ENCODE results near the gene ACSL3.
A peak's percentile ranks its signal among the peaks of the same experiment; 100 is the strongest.
"Not testable (repeated sequence)": the region's sequence is repeated elsewhere in the genome, so short reads cannot be mapped to it uniquely, and the experiment has no call there.

The ACSL3 gene

GRCh38 chr2:222851956-222852617 is 8.7 kb upstream of the ACSL3 start:
- no peak for DNase-seq (ENCODE audit: low spot score)

GRCh38 chr2:222854773-222855700 is 5.8 kb upstream of the ACSL3 start:
- DNase-seq (ENCODE audit: low spot score): no peak

GRCh38 chr2:222859786-222860612 is 837 bp upstream of the ACSL3 start:
- peak; percentile 46 for DNase-seq (ENCODE audit: low spot score)

GRCh38 chr2:222861411-222862105 is 722 bp downstream of the ACSL3 start:
- DNase-seq (ENCODE audit: low spot score): peak; percentile 31

- DNase-seq (ENCODE audit: low spot score): peak; percentile 46
Observed at GRCh38 chr2:222862106-222862908, 1.5 kb downstream of the ACSL3 start.

GRCh38 chr2:222862909-222863544 is 2.2 kb downstream of the ACSL3 start:
- no peak for DNase-seq (ENCODE audit: low spot score)

- no peak for DNase-seq (ENCODE audit: low spot score)
Observed at GRCh38 chr2:222864296-222864695, 3.5 kb downstream of the ACSL3 start.

- DNase-seq (ENCODE audit: low spot score): no peak
Observed at GRCh38 chr2:222865301-222865700, 4.5 kb downstream of the ACSL3 start.

GRCh38 chr2:222866358-222866960 is 5.6 kb downstream of the ACSL3 start:
- DNase-seq (ENCODE audit: low spot score): no peak

GRCh38 chr2:222868560-222869251 is 7.9 kb downstream of the ACSL3 start:
- DNase-seq (ENCODE audit: low spot score): not testable (repeated sequence)

- no peak for DNase-seq (ENCODE audit: low spot score)
Observed at GRCh38 chr2:222869252-222869560, 8.4 kb downstream of the ACSL3 start.

- DNase-seq (ENCODE audit: low spot score): no peak
Observed at GRCh38 chr2:222871291-222871690, 10.5 kb downstream of the ACSL3 start.

- no peak for DNase-seq (ENCODE audit: low spot score)
Observed at GRCh38 chr2:222872551-222872950, 11.7 kb downstream of the ACSL3 start.

GRCh38 chr2:222875482-222875881 is 14.6 kb downstream of the ACSL3 start:
- no peak for DNase-seq (ENCODE audit: low spot score)

GRCh38 chr2:222876947-222877346 is 16.1 kb downstream of the ACSL3 start:
- DNase-seq (ENCODE audit: low spot score): no peak

GRCh38 chr2:222877556-222878300 is 16.9 kb downstream of the ACSL3 start:
- DNase-seq (ENCODE audit: low spot score): no peak

- no peak for DNase-seq (ENCODE audit: low spot score)
Observed at GRCh38 chr2:222878301-222878876, 17.6 kb downstream of the ACSL3 start.

GRCh38 chr2:222878877-222879603 is 18.2 kb downstream of the ACSL3 start:
- DNase-seq (ENCODE audit: low spot score): no peak

Data from cerebellar cortex (tissue), 1 donor.